ENCODE measurements around the gene MYO9B.

MYO9B gene

DNA sequence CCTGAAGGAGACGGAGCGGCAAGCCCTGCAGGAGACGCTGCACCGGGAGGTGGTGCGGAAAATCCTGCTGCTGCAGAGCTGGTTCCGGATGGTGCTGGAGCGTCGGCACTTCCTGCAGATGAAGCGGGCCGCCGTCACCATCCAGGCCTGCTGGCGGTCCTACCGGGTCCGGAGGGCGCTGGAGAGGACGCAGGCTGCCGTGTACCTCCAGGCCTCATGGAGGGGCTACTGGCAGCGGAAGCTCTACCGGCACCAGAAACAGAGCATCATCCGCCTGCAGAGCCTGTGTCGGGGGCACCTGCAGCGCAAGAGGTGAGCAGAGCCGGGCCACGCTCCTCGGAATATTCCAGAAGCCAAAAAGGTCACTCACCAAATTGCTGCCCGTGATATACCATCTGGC lies 117.2 kb downstream of the MYO9B start:
- Histone ChIP-seq H3K4me1 (ENCODE audit: insufficient read depth, poor library complexity, severe bottlenecking) (no peaks in the 10 kb centered on the region), H3K27ac (ENCODE audit: poor library complexity, severe bottlenecking) (no peak overlapping the region), H3K4me3 (ENCODE audit: severe bottlenecking) (no peak overlapping the region), H3K9me3 (ENCODE audit: severe bottlenecking) (no peaks in the 10 kb centered on the region), H3K27me3 (ENCODE audit: insufficient read depth, poor library complexity, severe bottlenecking) (no peaks in the 10 kb centered on the region), H3K36me3 (ENCODE audit: low read depth) (peaks cover 49% of the 10 kb centered on the region)
- TF ChIP-seq, protein P1, sequence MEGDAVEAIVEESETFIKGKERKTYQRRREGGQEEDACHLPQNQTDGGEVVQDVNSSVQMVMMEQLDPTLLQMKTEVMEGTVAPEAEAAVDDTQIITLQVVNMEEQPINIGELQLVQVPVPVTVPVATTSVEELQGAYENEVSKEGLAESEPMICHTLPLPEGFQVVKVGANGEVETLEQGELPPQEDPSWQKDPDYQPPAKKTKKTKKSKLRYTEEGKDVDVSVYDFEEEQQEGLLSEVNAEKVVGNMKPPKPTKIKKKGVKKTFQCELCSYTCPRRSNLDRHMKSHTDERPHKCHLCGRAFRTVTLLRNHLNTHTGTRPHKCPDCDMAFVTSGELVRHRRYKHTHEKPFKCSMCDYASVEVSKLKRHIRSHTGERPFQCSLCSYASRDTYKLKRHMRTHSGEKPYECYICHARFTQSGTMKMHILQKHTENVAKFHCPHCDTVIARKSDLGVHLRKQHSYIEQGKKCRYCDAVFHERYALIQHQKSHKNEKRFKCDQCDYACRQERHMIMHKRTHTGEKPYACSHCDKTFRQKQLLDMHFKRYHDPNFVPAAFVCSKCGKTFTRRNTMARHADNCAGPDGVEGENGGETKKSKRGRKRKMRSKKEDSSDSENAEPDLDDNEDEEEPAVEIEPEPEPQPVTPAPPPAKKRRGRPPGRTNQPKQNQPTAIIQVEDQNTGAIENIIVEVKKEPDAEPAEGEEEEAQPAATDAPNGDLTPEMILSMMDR (IDR thresholded peaks at IDR 0.05; ENCODE audit: poor library complexity, severe bottlenecking), result no peak
- ATAC-seq (ENCODE audit: low read depth) (no peak), DNase-seq (ENCODE audit: low spot score) (no peak)

DNA sequence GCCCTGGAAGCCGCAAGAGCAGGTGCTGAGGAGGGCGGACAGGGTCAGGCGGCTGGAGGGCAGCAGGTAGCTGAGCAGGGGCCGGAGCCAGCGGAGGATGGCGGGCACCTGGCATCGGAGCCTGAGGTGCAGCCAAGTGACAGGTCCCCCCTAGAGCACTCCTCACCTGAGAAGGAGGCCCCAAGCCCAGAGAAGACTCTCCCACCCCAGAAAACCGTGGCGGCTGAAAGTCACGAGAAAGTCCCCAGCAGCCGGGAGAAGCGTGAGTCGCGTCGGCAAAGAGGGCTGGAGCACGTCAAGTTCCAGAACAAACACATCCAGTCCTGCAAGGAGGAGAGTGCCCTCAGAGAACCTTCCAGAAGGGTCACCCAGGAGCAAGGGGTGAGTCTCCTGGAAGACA lies 119.0 kb downstream of the MYO9B start:
- no peak overlapping the region for H3K27ac ChIP-seq (ENCODE audit: poor library complexity, severe bottlenecking)
- DNase-seq (ENCODE audit: low spot score) (no peak), ATAC-seq (ENCODE audit: low read depth) (no peak)
- TF ChIP-seq, protein P1 (IDR thresholded peaks at IDR 0.05; ENCODE audit: poor library complexity, severe bottlenecking), result no peak
- no peaks in the 10 kb centered on the region for H3K27me3 ChIP-seq (ENCODE audit: insufficient read depth, poor library complexity, severe bottlenecking)
- no peaks in the 10 kb centered on the region for H3K9me3 ChIP-seq (ENCODE audit: severe bottlenecking)
- no peaks in the 10 kb centered on the region for H3K4me1 ChIP-seq (ENCODE audit: insufficient read depth, poor library complexity, severe bottlenecking)
- H3K4me3 ChIP-seq (ENCODE audit: severe bottlenecking), result no peak overlapping the region
- H3K36me3 ChIP-seq (ENCODE audit: low read depth), result peaks cover 37% of the 10 kb centered on the region

DNA sequence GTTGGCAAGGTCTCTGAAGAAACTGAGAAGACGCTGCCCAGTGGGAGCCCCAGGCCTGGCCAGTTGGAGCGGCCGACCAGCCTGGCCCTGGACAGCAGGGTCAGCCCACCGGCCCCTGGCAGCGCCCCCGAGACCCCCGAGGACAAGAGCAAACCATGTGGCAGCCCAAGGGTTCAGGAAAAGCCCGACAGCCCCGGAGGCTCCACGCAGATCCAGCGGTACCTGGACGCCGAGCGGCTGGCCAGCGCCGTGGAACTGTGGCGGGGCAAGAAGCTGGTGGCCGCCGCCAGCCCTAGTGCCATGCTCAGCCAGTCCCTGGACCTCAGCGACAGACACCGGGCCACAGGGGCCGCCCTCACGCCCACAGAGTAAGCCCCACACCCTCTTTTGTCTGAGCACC lies 119.5 kb downstream of the MYO9B start:
- peaks cover 40% of the 10 kb centered on the region for H3K36me3 ChIP-seq (ENCODE audit: low read depth)
- no peaks in the 10 kb centered on the region for H3K4me1 ChIP-seq (ENCODE audit: insufficient read depth, poor library complexity, severe bottlenecking)
- no peaks in the 10 kb centered on the region for H3K9me3 ChIP-seq (ENCODE audit: severe bottlenecking)
- TF ChIP-seq, protein P1 (IDR thresholded peaks at IDR 0.05; ENCODE audit: poor library complexity, severe bottlenecking), result no peak
- DNase-seq (ENCODE audit: low spot score), result no peak
- ATAC-seq (ENCODE audit: low read depth), result no peak
- no peak overlapping the region for H3K27ac ChIP-seq (ENCODE audit: poor library complexity, severe bottlenecking)
- no peaks in the 10 kb centered on the region for H3K27me3 ChIP-seq (ENCODE audit: insufficient read depth, poor library complexity, severe bottlenecking)
- no peak overlapping the region for H3K4me3 ChIP-seq (ENCODE audit: severe bottlenecking)

DNA sequence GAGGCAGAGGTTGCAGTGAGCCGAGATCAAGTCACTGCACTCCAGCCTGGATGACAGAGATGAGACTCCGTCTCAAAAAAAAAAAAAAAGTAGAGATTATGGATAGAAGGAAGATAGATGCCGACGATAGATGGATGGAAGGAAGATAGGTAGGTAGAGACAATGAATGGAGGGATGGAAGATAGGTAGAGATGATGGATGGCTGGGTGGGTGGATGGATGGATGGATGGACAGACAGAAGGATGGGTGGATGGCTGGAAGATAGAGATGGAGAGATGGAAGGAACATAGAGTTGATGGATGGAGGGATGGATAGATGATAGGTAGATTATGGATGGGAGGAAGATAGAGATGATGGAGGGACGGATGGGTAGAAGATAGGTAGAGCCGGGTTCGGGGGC lies 121.0 kb downstream of the MYO9B start:
- TF ChIP-seq, protein P1 (IDR thresholded peaks at IDR 0.05; ENCODE audit: poor library complexity, severe bottlenecking), result no peak
- no peak overlapping the region for H3K27ac ChIP-seq (ENCODE audit: poor library complexity, severe bottlenecking)
- peaks cover 50% of the 10 kb centered on the region for H3K36me3 ChIP-seq (ENCODE audit: low read depth)
- H3K4me3 ChIP-seq (ENCODE audit: severe bottlenecking), result no peak overlapping the region
- ATAC-seq (ENCODE audit: low read depth) (no peak), DNase-seq (ENCODE audit: low spot score) (no peak)
- no peaks in the 10 kb centered on the region for H3K4me1 ChIP-seq (ENCODE audit: insufficient read depth, poor library complexity, severe bottlenecking)
- no peaks in the 10 kb centered on the region for H3K9me3 ChIP-seq (ENCODE audit: severe bottlenecking)
- no peaks in the 10 kb centered on the region for H3K27me3 ChIP-seq (ENCODE audit: insufficient read depth, poor library complexity, severe bottlenecking)

DNA sequence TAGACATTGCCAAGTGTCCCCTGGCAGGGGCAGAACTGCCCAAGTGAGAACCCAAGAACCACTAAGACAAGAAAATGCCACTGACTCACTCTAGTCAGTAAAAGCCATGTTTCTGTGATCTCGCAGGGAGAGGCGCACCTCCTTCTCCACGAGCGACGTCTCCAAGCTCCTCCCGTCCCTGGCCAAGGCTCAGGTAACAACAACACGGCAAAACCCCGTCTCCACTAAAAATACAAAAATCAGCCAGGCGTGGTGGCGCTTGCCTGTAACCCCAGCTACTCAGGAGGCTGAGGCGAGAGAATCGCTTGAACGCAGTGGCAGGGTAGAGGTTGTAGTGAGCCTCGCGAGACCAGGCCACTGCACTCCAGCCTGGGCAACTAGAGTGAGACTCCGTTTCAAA lies 122.1 kb downstream of the MYO9B start:
- Histone ChIP-seq H3K4me3 (ENCODE audit: severe bottlenecking) (no peak overlapping the region), H3K36me3 (ENCODE audit: low read depth) (peaks cover 51% of the 10 kb centered on the region), H3K27me3 (ENCODE audit: insufficient read depth, poor library complexity, severe bottlenecking) (no peaks in the 10 kb centered on the region), H3K27ac (ENCODE audit: poor library complexity, severe bottlenecking) (no peak overlapping the region), H3K9me3 (ENCODE audit: severe bottlenecking) (no peaks in the 10 kb centered on the region), H3K4me1 (ENCODE audit: insufficient read depth, poor library complexity, severe bottlenecking) (no peaks in the 10 kb centered on the region)
- TF ChIP-seq, protein P1 (IDR thresholded peaks at IDR 0.05; ENCODE audit: poor library complexity, severe bottlenecking), result no peak
- ATAC-seq (ENCODE audit: low read depth) (no peak), DNase-seq (ENCODE audit: low spot score) (no peak)

Measured in RWPE2 (cell line).